SK-N-MC (cell line): ENCODE data around the gene BCAS1.
A peak's percentile ranks its signal among the peaks of the same experiment; 100 is the strongest.

Experiments used
- DNase-seq: peaks from one replicate; pipeline ENCODE4 v3.0.0-alpha.2; 2011; ENCODE audit warnings: low read depth, low spot score
- H3K27ac ChIP-seq: fragments of 200-600 bp; sonication (generic); 2 replicates; pipeline ENCODE4 v1.5.1; 2016; ENCODE audit warnings: mixed run types
- H3K36me3 ChIP-seq: fragments of 200-600 bp; sonication (generic); 2 replicates; pipeline ENCODE4 v1.6.1; 2017; ENCODE audit warnings: antibody characterized with exemption, low read length, mixed read lengths; ENCODE audit not compliant: insufficient read depth
- H3K4me3 ChIP-seq: fragments of 200-600 bp; sonication (generic); 2 replicates; pipeline ENCODE4 v1.5.1; 2016
- H3K9ac ChIP-seq: fragments of 200-600 bp; sonication (generic); 2 replicates; pipeline ENCODE4 v1.8.0; 2017; ENCODE audit warnings: mixed run types, mixed read lengths; ENCODE audit not compliant: insufficient read length
- H3K9me3 ChIP-seq: fragments of 200-600 bp; sonication (generic); 2 replicates; pipeline ENCODE4 v1.6.1; 2017; ENCODE audit warnings: low read depth, mild to moderate bottlenecking, antibody characterized with exemption, low read length, moderate library complexity, mixed read lengths
- EZH2 ChIP-seq: fragments of 200-600 bp; sonication (generic); IDR thresholded peaks from one replicate; pipeline ENCODE4 v1.6.1; 2017; ENCODE audit warnings: antibody characterized with exemption
- FOXP2 ChIP-seq: optimal IDR thresholded peaks from 2 replicates; pipeline ENCODE3; 2011; ENCODE audit warnings: mild to moderate bottlenecking, moderate library complexity; ENCODE audit not compliant: insufficient read depth; ENCODE audit errors: extremely low read length, control extremely low read depth
- POLR2AphosphoS5 ChIP-seq: IDR thresholded peaks from 2 replicates; pipeline ENCODE4 v1.6.1; 2012; ENCODE audit warnings: mild to moderate bottlenecking, low read depth, low read length, borderline replicate concordance

BCAS1 gene

DNA sequence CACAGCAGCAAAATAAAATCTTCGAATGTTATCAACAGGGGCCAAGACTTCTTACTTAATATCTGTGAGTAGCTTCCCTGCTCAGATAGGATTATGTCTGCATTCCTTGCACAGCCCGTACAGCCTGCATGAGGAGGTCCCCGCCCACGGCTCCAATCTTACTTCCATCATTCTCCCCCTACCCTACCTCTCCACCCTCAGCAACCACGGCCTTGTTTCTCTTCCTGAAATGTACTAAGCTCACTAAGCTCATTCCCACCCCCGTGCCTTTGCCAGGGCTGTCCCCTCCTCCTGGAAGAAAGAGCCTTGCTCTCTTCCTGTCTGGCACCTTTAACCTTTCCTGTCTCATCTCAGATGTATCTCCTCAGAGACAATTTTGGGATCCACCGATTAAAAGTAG, 120.4 kb downstream of the BCAS1 start:
- H3K9ac ChIP-seq = no peak overlapping the region
- DNase-seq = no peak
- H3K27ac ChIP-seq = no peak overlapping the region
- peaks cover 4% of the 10 kb centered on the region; the same call in 1 of the 2 replicates for H3K9me3 ChIP-seq
- TF ChIP-seq FOXP2 (no peak), EZH2 (no peak)
- H3K36me3 ChIP-seq = no peaks in the 10 kb centered on the region
- no peak overlapping the region for H3K4me3 ChIP-seq

GRCh38 chr20:53949319-53949839, 121.0 kb downstream of the BCAS1 start:
- H3K27ac ChIP-seq = no peak overlapping the region
- TF ChIP-seq EZH2 (no peak), POLR2AphosphoS5 (no peak), FOXP2 (no peak)
- no peak overlapping the region for H3K4me3 ChIP-seq
- DNase-seq = no peak
- H3K9ac ChIP-seq = peak overlapping the region; percentile 36
- peaks cover 4% of the 10 kb centered on the region; the same call in 1 of the 2 replicates for H3K9me3 ChIP-seq
- no peaks in the 10 kb centered on the region for H3K36me3 ChIP-seq

DNA sequence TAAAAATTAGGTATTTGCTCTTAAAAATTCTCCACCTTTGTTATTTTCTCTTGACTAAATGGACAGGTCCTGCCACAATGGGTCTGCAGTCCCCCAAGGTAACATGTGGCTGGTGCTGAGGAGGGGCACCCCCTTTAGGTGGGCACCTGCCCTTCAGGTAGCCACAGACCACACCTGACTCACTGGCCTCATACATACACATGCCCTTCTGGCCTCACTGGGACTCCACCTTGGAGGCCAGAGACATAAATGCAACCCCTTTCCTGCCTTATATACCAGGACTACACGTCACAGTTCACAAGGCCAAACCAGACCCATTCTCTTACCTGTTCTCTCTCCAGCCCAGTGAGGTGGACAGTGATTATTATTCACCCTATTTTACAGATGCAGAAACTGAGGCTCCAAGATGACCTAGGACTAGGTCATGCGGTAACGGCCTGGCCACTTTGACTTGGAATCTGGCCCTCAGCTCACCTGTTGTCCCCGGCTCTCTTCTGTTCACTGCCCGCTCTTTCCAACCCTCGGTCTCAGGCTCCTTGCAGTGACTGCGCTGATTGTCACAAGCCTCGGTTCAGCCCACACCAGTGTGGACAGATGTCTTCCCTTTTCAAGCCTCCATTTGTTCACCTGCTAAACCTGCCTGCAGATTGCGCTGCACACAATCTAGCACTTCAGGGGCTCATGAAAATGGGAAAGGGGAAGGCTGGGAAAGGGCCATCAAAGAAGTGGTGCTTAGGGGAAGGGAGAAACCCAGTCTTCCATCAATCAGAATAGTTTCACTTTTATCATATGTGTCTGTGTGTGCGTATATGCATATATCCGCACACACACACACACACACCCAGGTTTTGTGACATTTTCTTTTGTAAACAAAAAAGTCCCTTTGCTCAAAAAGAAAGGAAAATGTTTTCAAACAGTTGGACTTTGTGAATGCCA, 121.7 kb downstream of the BCAS1 start:
- peaks cover 4% of the 10 kb centered on the region; the same call in 1 of the 2 replicates for H3K9me3 ChIP-seq
- no peaks in the 10 kb centered on the region for H3K36me3 ChIP-seq
- TF ChIP-seq POLR2AphosphoS5 = no peak
- no peak for TF ChIP-seq EZH2
- no peak for TF ChIP-seq FOXP2
- DNase-seq = no peak
- H3K27ac ChIP-seq = no peak overlapping the region
- H3K4me3 ChIP-seq = no peak overlapping the region
- peak overlapping the region; percentile 36 for H3K9ac ChIP-seq

GRCh38 chr20:53947501-53948195, 122.7 kb downstream of the BCAS1 start:
- Histone ChIP-seq H3K27ac (no peak overlapping the region), H3K9ac (no peak overlapping the region), H3K4me3 (no peak overlapping the region), H3K9me3 (peaks cover 2% of the 10 kb centered on the region; the same call in 1 of the 2 replicates), H3K36me3 (no peaks in the 10 kb centered on the region)
- TF ChIP-seq EZH2 (no peak), FOXP2 (no peak), POLR2AphosphoS5 (no peak)
- no peak for DNase-seq

- Histone ChIP-seq H3K4me3 (no peak overlapping the region), H3K9ac (no peak overlapping the region), H3K27ac (no peak overlapping the region), H3K9me3 (no peaks in the 10 kb centered on the region), H3K36me3 (no peaks in the 10 kb centered on the region)
- DNase-seq = no peak
- no peak for TF ChIP-seq POLR2AphosphoS5
- no peak for TF ChIP-seq FOXP2
- no peak for TF ChIP-seq EZH2
These were observed 124.3 kb downstream of the BCAS1 start for GRCh38 chr20:53946106-53946505.

DNA sequence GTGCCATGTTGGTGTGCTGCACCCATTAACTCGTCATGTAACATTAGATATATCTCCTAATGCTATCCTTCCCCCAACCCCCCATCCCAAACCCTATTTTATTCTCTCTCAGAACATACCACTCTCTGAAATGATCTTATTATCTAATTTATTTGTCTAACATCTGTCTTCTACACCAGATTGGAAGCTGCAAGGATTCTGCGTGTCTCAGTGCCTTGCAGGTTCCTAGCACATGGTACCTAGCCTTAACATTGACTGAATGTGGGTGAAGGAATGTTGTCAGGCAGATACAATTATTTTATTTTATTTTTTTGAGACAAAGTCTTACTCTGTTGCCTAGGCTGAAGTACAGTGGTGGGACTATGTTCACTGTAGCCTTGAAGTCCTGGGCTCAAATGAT, 124.9 kb downstream of the BCAS1 start:
- Histone ChIP-seq H3K4me3 (no peak overlapping the region), H3K27ac (no peak overlapping the region), H3K9ac (no peak overlapping the region), H3K9me3 (no peaks in the 10 kb centered on the region), H3K36me3 (no peaks in the 10 kb centered on the region)
- TF ChIP-seq POLR2AphosphoS5 (no peak), EZH2 (no peak), FOXP2 (no peak)
- DNase-seq = no peak

- no peak overlapping the region for H3K4me3 ChIP-seq
- TF ChIP-seq EZH2 = no peak
- TF ChIP-seq POLR2AphosphoS5 = no peak
- TF ChIP-seq FOXP2 = no peak
- no peak for DNase-seq
- no peak overlapping the region for H3K27ac ChIP-seq
- no peaks in the 10 kb centered on the region for H3K9me3 ChIP-seq
- no peaks in the 10 kb centered on the region for H3K36me3 ChIP-seq
- H3K9ac ChIP-seq = no peak overlapping the region
These were observed 125.6 kb downstream of the BCAS1 start for GRCh38 chr20:53944796-53945195.

- TF ChIP-seq EZH2 (no peak), FOXP2 (no peak), POLR2AphosphoS5 (no peak)
- H3K4me3 ChIP-seq = peak overlapping the region; percentile 68
- peak overlapping the region; percentile 16 for H3K9ac ChIP-seq
- DNase-seq = no peak
- H3K9me3 ChIP-seq = no peaks in the 10 kb centered on the region
- H3K36me3 ChIP-seq = no peaks in the 10 kb centered on the region
- H3K27ac ChIP-seq = no peak overlapping the region
These were observed 126.7 kb downstream of the BCAS1 start for GRCh38 chr20:53943522-53944291.
